ENCODE results near the gene ADAMTS16.

ADAMTS16 gene

GRCh38 chr5:5352675-5353074 is 212.5 kb downstream of the ADAMTS16 start:
- DNase-seq, result no peak

DNA sequence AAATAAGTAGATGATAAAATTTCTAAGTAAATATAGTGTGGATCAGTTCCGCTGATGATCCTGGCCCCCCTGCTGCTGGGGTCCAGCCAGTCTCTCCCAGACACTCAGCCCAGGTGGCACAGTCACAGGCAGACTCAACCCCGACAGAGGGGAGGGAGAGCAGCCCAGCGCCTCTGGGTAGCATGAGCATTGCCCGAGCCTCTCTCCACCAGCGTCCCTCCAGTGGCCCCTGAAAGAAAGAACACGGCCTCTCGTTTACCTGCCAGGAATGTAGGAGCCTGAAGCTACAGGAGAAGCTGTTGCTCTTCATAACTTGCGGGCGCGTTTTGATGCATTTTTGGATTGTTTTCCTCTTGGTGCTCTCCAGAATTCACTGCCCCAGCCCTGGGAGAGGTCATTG is 213.6 kb downstream of the ADAMTS16 start:
- no peak for DNase-seq

- DNase-seq, result no peak
Measured at GRCh38 chr5:5356765-5357164, 216.6 kb downstream of the ADAMTS16 start.

- DNase-seq, result no peak
Measured at GRCh38 chr5:5359618-5360017, 219.5 kb downstream of the ADAMTS16 start.

- DNase-seq, result no peak
Measured at GRCh38 chr5:5360363-5360940, 220.3 kb downstream of the ADAMTS16 start.

DNA sequence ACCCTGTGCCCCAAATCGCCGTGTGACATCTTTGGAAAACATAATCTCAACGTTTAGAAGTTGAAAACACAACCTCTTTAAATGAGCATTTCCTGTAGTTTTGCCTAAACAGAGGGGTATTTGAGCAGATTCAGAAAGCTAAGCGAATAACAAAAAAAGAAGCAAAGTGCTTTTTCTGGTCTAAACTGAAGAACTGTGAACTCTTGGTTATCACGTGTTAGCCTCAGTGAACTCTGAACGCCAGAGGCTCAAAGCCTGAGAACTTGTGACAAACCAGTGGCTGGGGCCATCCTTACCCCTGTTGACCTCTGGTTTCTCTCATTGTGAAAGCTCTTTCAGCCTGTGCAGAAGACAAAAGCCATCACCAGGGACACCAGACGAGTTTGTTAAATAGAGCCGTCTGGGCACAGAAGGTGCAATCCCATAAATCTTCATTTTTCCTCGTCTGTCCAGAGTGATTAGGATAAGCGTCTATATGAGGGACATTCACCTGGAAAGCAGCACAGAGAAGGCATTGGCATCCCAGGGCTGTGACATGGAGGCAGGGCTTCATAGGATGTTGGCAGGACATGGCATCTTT is 220.9 kb downstream of the ADAMTS16 start:
- no peak for DNase-seq

- DNase-seq, result no peak
Measured at GRCh38 chr5:5363045-5363444, 222.9 kb downstream of the ADAMTS16 start.

GRCh38 chr5:5364932-5365331 is 224.8 kb downstream of the ADAMTS16 start:
- DNase-seq, result no peak

DNA sequence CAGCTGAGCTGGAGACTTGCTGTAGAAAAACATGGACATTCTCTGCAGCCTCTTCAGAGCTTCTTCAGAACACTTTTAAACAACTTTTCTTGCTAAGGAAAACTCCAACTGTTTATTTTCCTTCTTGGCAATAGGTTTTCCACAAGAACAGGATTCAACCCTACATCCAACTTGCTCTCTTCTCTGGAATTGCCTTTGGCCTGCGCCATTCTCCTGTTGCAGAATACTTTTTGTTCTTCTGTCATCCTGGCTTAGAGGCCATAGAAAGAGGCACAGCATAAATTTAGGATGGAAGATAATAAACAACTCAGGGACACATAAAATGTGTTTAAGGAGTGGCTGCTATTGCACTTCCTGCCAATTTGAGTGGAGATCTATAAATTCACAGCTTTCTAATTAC is 227.6 kb downstream of the ADAMTS16 start:
- DNase-seq, result no peak

GRCh38 chr5:5369051-5369605 is 229.0 kb downstream of the ADAMTS16 start:
- DNase-seq, result no peak
